BE2C (cell line): Measurements from ENCODE around the gene WDPCP.

ENCODE experiments used
- DNase-seq: peaks from one replicate; pipeline ENCODE4 v3.0.0-alpha.2; 2020
- H3K27me3 ChIP-seq: fragments of 250-450 bp; sonication (Bioruptor Pico); 2 replicates; pipeline ENCODE4 v1.5.1; 2020; ENCODE audit warnings: mild to moderate bottlenecking
- H3K36me3 ChIP-seq: fragments of 250-450 bp; sonication (Bioruptor Pico); 2 replicates; pipeline ENCODE4 v1.5.1; 2020; ENCODE audit warnings: mild to moderate bottlenecking
- H3K4me1 ChIP-seq: fragments of 250-450 bp; sonication (Bioruptor Pico); 2 replicates; pipeline ENCODE4 v1.5.1; 2020
- H3K4me3 ChIP-seq: 2 replicates; pipeline ENCODE4 v1.5.1; 2011; ENCODE audit warnings: low read depth, low read length
- H3K9me3 ChIP-seq: fragments of 250-450 bp; sonication (Bioruptor Pico); 2 replicates; pipeline ENCODE4 v1.5.1; 2020
- TF ChIP-seq, protein P1 (sequence below): IDR thresholded peaks from 2 replicates; pipeline ENCODE4 v1.5.1; 2012; ENCODE audit warnings: mild to moderate bottlenecking, low read depth, low read length

WDPCP gene

DNA sequence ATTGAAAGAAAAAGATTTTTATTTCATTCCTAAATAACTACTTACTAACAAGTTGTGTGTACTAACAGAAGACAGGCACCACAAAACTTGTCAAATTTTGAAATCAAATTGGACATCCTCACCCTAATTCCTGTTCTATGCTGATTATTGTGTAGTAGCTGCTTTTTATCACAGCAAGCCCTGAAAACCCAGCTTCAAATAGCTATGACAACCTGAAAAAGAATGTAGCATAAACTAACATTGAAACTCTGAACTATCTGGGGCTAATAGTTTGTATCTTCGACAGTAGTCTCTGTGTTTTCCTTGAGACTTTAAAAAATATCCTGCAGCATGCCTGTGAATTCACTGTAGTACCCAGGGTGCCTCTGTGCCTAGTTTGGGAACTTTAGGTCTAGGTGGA is 122.6 kb downstream of the WDPCP start:
- DNase-seq: no peak
- TF ChIP-seq, protein P1, sequence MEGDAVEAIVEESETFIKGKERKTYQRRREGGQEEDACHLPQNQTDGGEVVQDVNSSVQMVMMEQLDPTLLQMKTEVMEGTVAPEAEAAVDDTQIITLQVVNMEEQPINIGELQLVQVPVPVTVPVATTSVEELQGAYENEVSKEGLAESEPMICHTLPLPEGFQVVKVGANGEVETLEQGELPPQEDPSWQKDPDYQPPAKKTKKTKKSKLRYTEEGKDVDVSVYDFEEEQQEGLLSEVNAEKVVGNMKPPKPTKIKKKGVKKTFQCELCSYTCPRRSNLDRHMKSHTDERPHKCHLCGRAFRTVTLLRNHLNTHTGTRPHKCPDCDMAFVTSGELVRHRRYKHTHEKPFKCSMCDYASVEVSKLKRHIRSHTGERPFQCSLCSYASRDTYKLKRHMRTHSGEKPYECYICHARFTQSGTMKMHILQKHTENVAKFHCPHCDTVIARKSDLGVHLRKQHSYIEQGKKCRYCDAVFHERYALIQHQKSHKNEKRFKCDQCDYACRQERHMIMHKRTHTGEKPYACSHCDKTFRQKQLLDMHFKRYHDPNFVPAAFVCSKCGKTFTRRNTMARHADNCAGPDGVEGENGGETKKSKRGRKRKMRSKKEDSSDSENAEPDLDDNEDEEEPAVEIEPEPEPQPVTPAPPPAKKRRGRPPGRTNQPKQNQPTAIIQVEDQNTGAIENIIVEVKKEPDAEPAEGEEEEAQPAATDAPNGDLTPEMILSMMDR: no peak
- Histone ChIP-seq H3K27me3 (no peaks in the 10 kb centered on the region), H3K4me1 (no peaks in the 10 kb centered on the region), H3K9me3 (no peaks in the 10 kb centered on the region), H3K36me3 (no peaks in the 10 kb centered on the region), H3K4me3 (no peak overlapping the region)

DNA sequence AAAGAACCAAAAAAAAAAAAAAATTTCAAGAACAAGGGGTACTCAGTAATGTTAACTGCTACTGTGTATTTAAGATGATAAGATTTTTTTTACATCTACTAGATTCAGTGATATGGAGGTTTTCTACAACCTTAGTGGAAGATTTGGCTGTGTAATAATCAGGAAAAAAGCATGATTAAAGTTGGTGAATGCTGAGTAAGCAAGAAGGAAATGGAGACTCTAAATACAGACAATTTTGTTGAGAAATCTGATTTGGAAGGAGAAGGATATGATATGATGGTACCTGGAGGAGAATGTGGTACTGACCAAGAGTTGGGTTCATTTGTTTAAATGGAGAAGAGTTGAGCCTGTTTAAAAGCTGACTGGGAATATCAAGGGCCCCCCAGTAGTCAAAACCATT is 125.1 kb downstream of the WDPCP start:
- no peaks in the 10 kb centered on the region for H3K27me3 ChIP-seq
- no peaks in the 10 kb centered on the region for H3K9me3 ChIP-seq
- no peak for DNase-seq
- H3K4me3 ChIP-seq: no peak overlapping the region
- no peaks in the 10 kb centered on the region for H3K36me3 ChIP-seq
- TF ChIP-seq, protein P1: no peak
- H3K4me1 ChIP-seq: no peaks in the 10 kb centered on the region

DNA sequence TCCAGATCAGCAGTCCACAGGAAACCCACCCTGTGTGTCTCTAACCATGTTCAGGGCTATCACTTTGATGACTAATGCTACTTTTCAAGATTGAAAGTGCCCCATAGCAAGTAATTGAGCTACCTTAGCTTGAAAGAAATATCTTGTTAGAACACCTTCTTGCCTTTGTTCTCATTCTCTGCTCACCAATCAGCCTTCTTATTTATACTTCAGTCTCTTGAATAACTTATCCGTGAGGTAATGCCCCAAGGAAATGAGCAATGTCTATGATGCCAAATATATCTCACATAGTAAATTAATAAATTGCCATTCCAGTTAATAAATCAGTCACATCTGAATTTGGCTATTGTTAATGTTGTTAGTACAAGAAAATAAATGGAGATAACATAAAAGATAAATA is 141.6 kb downstream of the WDPCP start:
- Histone ChIP-seq H3K27me3 (no peaks in the 10 kb centered on the region), H3K36me3 (no peaks in the 10 kb centered on the region), H3K9me3 (no peaks in the 10 kb centered on the region), H3K4me1 (no peaks in the 10 kb centered on the region), H3K4me3 (no peak overlapping the region)
- TF ChIP-seq, protein P1: no peak
- DNase-seq: no peak

DNA sequence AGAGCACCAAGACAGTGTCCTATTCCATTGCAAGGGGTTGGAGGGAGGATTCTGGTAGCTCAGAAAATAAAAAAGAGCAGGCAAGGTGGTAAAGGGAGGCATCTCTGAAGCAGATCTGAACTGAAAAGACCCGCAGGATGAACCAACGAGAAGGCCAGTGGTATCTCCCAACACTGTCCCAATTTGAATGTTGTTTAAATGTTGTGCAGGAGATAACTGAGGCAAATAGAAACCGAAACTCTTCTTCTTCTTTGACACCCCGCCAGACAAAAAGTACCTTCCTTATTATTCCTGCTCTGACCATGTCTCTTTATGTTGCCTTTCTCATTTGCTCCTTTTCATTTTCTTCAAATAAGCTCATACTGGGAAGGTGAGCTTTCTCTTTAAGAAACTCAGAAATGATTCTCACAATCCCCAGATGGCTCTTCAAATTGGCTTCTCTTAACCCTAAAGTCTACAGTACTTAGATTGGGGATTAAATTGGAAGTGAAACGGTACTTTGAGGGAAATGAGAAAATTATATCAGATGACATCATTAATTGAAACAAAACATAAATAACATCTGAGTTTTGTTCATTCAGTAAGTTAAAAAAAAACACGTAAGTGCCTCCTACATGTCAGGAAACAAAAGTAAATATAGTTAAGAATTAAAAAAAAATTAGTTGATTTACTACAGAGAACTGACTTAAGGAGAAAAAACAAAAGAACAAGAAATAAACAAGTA is 143.6 kb downstream of the WDPCP start:
- Histone ChIP-seq H3K4me3 (no peak overlapping the region), H3K9me3 (no peaks in the 10 kb centered on the region), H3K27me3 (no peaks in the 10 kb centered on the region), H3K4me1 (no peaks in the 10 kb centered on the region), H3K36me3 (no peaks in the 10 kb centered on the region)
- no peak for DNase-seq
- TF ChIP-seq, protein P1: no peak

DNA sequence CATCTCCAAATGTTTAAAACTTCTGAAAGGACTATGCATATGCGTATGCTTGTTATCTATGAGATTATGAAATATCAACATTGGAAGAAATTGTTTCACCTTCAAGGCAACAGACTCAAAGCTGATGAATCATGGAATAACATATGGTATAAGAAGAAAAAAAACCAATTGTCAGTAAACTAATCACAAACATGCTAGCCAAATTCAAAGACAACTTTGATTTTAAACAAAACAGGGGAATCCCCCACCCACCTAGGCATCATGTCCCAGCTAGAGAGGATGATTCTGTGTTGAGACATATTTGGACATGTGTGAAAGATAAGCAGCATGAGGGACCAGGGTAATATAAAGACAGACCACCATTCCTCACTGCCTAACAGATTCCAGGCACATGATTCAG is 147.7 kb downstream of the WDPCP start:
- no peaks in the 10 kb centered on the region for H3K4me1 ChIP-seq
- H3K27me3 ChIP-seq: no peaks in the 10 kb centered on the region
- no peaks in the 10 kb centered on the region for H3K36me3 ChIP-seq
- TF ChIP-seq, protein P1: no peak
- no peaks in the 10 kb centered on the region for H3K9me3 ChIP-seq
- no peak for DNase-seq
- no peak overlapping the region for H3K4me3 ChIP-seq

DNA sequence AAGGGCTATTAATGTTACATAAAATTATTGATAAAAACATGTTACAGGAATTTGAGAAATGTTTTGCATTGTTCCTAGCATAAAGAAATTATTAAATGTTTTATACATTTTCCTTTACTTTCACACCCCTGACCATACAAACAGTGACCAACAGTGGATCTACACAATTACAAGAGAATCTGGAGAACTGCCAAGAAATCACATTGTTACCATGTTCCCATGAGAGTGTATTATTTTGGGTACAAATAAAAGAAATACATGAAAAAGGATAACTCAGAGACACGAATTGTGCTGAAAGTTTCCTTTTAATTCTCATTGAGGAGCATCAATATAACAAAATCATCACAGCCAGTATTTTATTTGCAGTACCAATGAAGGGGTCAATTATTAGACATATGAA is 150.1 kb downstream of the WDPCP start:
- Histone ChIP-seq H3K4me3 (no peak overlapping the region), H3K9me3 (no peaks in the 10 kb centered on the region), H3K36me3 (no peaks in the 10 kb centered on the region), H3K4me1 (no peaks in the 10 kb centered on the region), H3K27me3 (no peaks in the 10 kb centered on the region)
- TF ChIP-seq, protein P1: no peak
- no peak for DNase-seq
